Measurements from ENCODE around the gene CLK4. TPM values are rescaled to one million over a fixed set of nuclear protein-coding genes. Genes with fewer than 3 reads are reported as not detected.

Gene CLK4
- total RNA-seq, 3 donors from 2014 or later (not counting 1 experiment from before 2014, with no cell fraction given) = 71.2 to 81.8 (median 78.0) TPM

DNA sequence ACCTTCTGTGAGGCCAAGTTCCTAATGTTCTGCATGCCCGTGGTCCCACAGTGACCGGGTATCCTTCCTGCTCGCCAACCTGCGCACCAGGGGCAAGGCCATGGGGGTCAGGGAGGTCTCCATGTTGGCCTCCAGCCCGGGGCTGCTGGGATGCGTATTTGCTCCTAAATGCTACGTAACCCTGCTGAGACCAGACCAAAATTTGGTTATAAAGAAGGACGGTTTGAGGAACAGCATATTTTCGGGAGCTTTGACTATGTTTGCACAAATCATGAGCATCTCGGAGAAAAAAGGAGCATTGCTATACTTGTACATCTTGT is 35.7 kb upstream of the CLK4 start:
- Mint-ChIP-seq H3K4me1 (no peaks in the 10 kb centered on the region), H3K36me3 (no peaks in the 10 kb centered on the region), H3K4me3 (no peak overlapping the region), H3K9me3 (no peaks in the 10 kb centered on the region), H3K27me3 (ENCODE audit: low read depth in 2 of 2) (peaks cover 6 to 8% of the 10 kb centered on the region in 2 donors), H3K27ac (no peak overlapping the region)
- Histone ChIP-seq H3K9me3 (ENCODE audit: control insufficient read depth, insufficient read depth, low read length) (no peaks in the 10 kb centered on the region), H3K4me1 (ENCODE audit: control insufficient read depth, insufficient read depth, low read length) (no peaks in the 10 kb centered on the region), H3K36me3 (ENCODE audit: control insufficient read depth, insufficient read depth, low read length) (no peaks in the 10 kb centered on the region), H3K27me3 (ENCODE audit: control insufficient read depth, insufficient read depth, low read length) (no peaks in the 10 kb centered on the region), H3K27ac (ENCODE audit: low read length) (no peak overlapping the region), H3K4me3 (ENCODE audit: low read length) (no peak overlapping the region)
- 85% methylated on average over 10 of the region's 10 CpGs for WGBS (ENCODE audit: insufficient coverage)
- no peak for DNase-seq
- no peak for ATAC-seq
- TF ChIP-seq, protein P1, sequence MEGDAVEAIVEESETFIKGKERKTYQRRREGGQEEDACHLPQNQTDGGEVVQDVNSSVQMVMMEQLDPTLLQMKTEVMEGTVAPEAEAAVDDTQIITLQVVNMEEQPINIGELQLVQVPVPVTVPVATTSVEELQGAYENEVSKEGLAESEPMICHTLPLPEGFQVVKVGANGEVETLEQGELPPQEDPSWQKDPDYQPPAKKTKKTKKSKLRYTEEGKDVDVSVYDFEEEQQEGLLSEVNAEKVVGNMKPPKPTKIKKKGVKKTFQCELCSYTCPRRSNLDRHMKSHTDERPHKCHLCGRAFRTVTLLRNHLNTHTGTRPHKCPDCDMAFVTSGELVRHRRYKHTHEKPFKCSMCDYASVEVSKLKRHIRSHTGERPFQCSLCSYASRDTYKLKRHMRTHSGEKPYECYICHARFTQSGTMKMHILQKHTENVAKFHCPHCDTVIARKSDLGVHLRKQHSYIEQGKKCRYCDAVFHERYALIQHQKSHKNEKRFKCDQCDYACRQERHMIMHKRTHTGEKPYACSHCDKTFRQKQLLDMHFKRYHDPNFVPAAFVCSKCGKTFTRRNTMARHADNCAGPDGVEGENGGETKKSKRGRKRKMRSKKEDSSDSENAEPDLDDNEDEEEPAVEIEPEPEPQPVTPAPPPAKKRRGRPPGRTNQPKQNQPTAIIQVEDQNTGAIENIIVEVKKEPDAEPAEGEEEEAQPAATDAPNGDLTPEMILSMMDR (IDR thresholded peaks at IDR 0.05) = no peak
- intact Hi-C loops (cut with micrococcal nuclease) = no loop called here

DNA sequence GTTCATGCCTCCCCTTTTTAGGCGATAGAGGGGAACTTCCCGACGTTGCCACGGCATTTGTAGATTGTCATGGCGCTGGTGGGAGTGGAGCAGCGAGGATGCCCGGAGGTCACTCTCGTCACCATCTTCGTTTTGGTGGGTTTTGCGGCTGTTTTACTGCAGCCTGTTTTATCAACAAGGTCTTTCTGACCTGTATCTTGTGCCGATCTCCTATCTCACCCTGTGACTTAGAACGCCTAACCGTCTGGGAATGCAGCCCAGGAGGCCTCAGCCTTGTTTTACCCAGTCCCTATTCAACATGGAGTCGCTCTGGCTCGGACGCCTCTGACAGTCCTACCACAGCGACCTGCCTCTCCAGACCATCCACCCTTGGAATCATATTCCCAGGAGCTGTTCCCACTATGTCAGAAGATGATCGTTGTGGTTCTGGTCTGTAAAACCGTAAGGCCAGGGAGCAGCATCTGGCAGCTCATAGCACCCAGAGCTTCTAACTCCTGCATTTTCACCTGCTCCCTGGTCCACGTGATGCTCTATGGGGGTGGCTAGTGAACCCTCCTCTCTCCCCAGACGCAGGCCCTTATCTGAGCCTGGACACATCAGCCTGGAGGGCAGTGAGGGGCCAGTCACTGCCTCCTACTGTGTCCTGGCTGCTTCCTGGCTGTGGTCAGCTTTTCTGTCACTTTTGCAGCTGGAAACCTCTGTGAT is 35.1 kb upstream of the CLK4 start:
- TF ChIP-seq, protein P1 (IDR thresholded peaks at IDR 0.05) = no peak
- Mint-ChIP-seq H3K9me3 (no peaks in the 10 kb centered on the region), H3K4me3 (no peak overlapping the region), H3K36me3 (no peaks in the 10 kb centered on the region), H3K4me1 (no peaks in the 10 kb centered on the region), H3K27ac (no peak overlapping the region), H3K27me3 (ENCODE audit: low read depth in 2 of 2) (peaks cover 6 to 8% of the 10 kb centered on the region in 2 donors)
- ATAC-seq (no peak), DNase-seq (no peak)
- H3K36me3 ChIP-seq (ENCODE audit: control insufficient read depth, insufficient read depth, low read length) = no peaks in the 10 kb centered on the region
- 92% methylated on average over 21 of the region's 21 CpGs for WGBS (ENCODE audit: insufficient coverage)
- no peaks in the 10 kb centered on the region for H3K4me1 ChIP-seq (ENCODE audit: control insufficient read depth, insufficient read depth, low read length)
- H3K27ac ChIP-seq (ENCODE audit: low read length) = no peak overlapping the region
- H3K4me3 ChIP-seq (ENCODE audit: low read length) = no peak overlapping the region
- intact Hi-C loops (cut with micrococcal nuclease) = no loop called here
- no peaks in the 10 kb centered on the region for H3K9me3 ChIP-seq (ENCODE audit: control insufficient read depth, insufficient read depth, low read length)
- no peaks in the 10 kb centered on the region for H3K27me3 ChIP-seq (ENCODE audit: control insufficient read depth, insufficient read depth, low read length)

DNA sequence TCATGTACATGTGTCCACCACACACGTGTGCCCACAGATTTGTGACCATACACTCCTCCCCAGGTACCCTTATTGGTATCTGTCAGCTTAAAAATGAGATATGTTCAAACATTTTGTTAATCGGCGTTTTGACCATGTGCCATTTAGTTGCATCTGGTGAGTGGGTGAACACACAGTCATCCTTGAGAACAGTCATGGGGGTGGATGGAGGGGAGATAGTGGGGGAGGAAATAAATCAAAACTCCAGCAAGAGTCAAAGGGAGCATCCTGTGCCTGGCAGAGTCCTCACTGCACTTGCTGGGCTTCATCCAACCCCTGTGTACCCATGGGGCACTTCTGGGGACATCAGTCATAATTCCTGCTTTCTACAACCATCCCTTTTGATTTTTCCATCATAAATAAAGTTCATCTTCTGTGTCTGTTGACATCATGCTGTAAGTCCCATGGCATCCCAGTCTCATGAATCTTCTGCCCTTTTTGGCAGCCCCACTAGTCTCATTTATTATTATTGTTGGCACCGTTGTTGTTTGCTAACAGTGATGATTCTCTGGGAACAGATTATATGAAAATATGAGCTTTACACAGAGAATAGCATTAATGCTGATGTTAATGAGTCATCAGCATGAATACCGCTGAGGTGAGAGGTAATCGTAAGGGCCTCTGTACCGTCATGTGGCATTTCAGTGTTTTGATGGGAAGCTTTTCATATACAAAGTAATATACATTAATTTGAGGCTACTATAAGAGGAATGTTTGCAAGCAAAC is 24.4 kb upstream of the CLK4 start:
- H3K9me3 Mint-ChIP-seq = peaks cover 0 to 3% of the 10 kb centered on the region in 2 donors
- no peak for DNase-seq
- H3K36me3 ChIP-seq (ENCODE audit: control insufficient read depth, insufficient read depth, low read length) = no peaks in the 10 kb centered on the region
- no peaks in the 10 kb centered on the region for H3K4me1 ChIP-seq (ENCODE audit: control insufficient read depth, insufficient read depth, low read length)
- WGBS (ENCODE audit: insufficient coverage) = 80% methylated on average over 5 of the region's 7 CpGs
- H3K4me1 Mint-ChIP-seq = no peaks in the 10 kb centered on the region
- H3K27ac Mint-ChIP-seq = no peak overlapping the region
- H3K27me3 Mint-ChIP-seq (ENCODE audit: low read depth in 2 of 2) = peaks cover 16 to 17% of the 10 kb centered on the region in 2 donors
- TF ChIP-seq, protein P1 (IDR thresholded peaks at IDR 0.05) = no peak
- no peak overlapping the region for H3K27ac ChIP-seq (ENCODE audit: low read length)
- intact Hi-C loops (cut with micrococcal nuclease) = no loop called here
- no peak overlapping the region for H3K4me3 Mint-ChIP-seq
- H3K36me3 Mint-ChIP-seq = no peaks in the 10 kb centered on the region
- no peaks in the 10 kb centered on the region for H3K27me3 ChIP-seq (ENCODE audit: control insufficient read depth, insufficient read depth, low read length)
- no peaks in the 10 kb centered on the region for H3K9me3 ChIP-seq (ENCODE audit: control insufficient read depth, insufficient read depth, low read length)
- no peak overlapping the region for H3K4me3 ChIP-seq (ENCODE audit: low read length)
- ATAC-seq = no peak

All from natural killer cell (primary cell).